AG10803 (cell line): ENCODE data around the gene SLC26A3.
"Not testable (repeated sequence)": the region's sequence is repeated elsewhere in the genome, so short reads cannot be mapped to it uniquely, and the experiment has no call there.

Experiments used
- DNase-seq: peaks from one replicate; pipeline ENCODE4 v3.0.0; 2010; ENCODE audit warnings: low read depth
- H3K4me3 ChIP-seq: 2 replicates; pipeline ENCODE4 v1.5.1; 2011; ENCODE audit warnings: mild to moderate bottlenecking, low read length, control low read depth
- CTCF ChIP-seq: conservative IDR thresholded peaks from 2 replicates; pipeline ENCODE4 v1.5.1; 2011; ENCODE audit warnings: mild to moderate bottlenecking, low read length, control low read depth, inconsistent platforms

Gene SLC26A3

GRCh38 chr7:107803009-107803610, at the start of gene SLC26A3:
Gene SLC26A3, minus strand, starts transcription at chr7:107803223. Its CDS starts 8,714 bp downstream, at chr7:107794509.
- no peak for DNase-seq
- TF ChIP-seq CTCF, result no peak
- no peak within 1 kb of the TSS for H3K4me3 ChIP-seq

GRCh38 chr7:107850643-107851042, 47.6 kb upstream of the SLC26A3 start:
- H3K4me3 ChIP-seq, result no peak overlapping the region
- TF ChIP-seq CTCF, result no peak
- peak; percentile 7 for DNase-seq

- no peak overlapping the region for H3K4me3 ChIP-seq
- no peak for DNase-seq
- TF ChIP-seq CTCF, result no peak
Measured at GRCh38 chr7:107850216-107850615, 47.2 kb upstream of the SLC26A3 start.

GRCh38 chr7:107848211-107848610, 45.2 kb upstream of the SLC26A3 start:
- not testable (repeated sequence) for H3K4me3 ChIP-seq, DNase-seq

GRCh38 chr7:107847836-107848175, 44.8 kb upstream of the SLC26A3 start:
- not testable (repeated sequence) for DNase-seq, H3K4me3 ChIP-seq

GRCh38 chr7:107847168-107847835, 44.3 kb upstream of the SLC26A3 start:
- H3K4me3 ChIP-seq, result no peak overlapping the region
- no peak for TF ChIP-seq CTCF
- DNase-seq, result no peak

GRCh38 chr7:107846324-107846723, 43.3 kb upstream of the SLC26A3 start:
- no peak for TF ChIP-seq CTCF
- H3K4me3 ChIP-seq, result no peak overlapping the region
- DNase-seq, result no peak

- DNase-seq, result no peak
- TF ChIP-seq CTCF, result no peak
- no peak overlapping the region for H3K4me3 ChIP-seq
Measured at GRCh38 chr7:107843184-107843583, 40.2 kb upstream of the SLC26A3 start.
